ENCODE data around the gene TENT5C. TPM values are rescaled to one million over a fixed set of nuclear protein-coding genes. Genes with fewer than 3 reads are reported as not detected.

Gene TENT5C
- total and polyA plus RNA-seq, 2 of the 8 experiments (the other 6 are each of a cell fraction or from before 2014, with no cell fraction given): 0.38 to 0.99 TPM

GRCh38 chr1:117676615-117677130 is 70.8 kb downstream of the TENT5C start (continued):
- no peak for TF ChIP-seq CHD7 (IDR thresholded peaks at IDR 0.05; ENCODE audit: insufficient replicate concordance, low read length)
- no peak for TF ChIP-seq TAF7 (optimal IDR thresholded peaks at IDR 0.05; ENCODE audit: borderline replicate concordance, low read depth, low read length)
- TF ChIP-seq, protein P1, sequence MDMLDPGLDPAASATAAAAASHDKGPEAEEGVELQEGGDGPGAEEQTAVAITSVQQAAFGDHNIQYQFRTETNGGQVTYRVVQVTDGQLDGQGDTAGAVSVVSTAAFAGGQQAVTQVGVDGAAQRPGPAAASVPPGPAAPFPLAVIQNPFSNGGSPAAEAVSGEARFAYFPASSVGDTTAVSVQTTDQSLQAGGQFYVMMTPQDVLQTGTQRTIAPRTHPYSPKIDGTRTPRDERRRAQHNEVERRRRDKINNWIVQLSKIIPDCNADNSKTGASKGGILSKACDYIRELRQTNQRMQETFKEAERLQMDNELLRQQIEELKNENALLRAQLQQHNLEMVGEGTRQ (IDR thresholded peaks at IDR 0.05; ENCODE audit: low read length): no peak
- no peak for TF ChIP-seq HDAC6 (IDR thresholded peaks at IDR 0.05; ENCODE audit: low read depth, low read length)
- no peak for TF ChIP-seq RNF2 (IDR thresholded peaks at IDR 0.05; ENCODE audit: borderline replicate concordance, low read depth, low read length, missing control alignments, poor library complexity, severe bottlenecking)
- no peak for TF ChIP-seq TEAD4 (IDR thresholded peaks at IDR 0.05; ENCODE audit: low read depth, low read length)
